ENCODE results near the gene PRR20G. TPM values are rescaled to one million over a fixed set of nuclear protein-coding genes. Genes with fewer than 3 reads are reported as not detected.

Gene PRR20G
- total RNA-seq = not detected

DNA sequence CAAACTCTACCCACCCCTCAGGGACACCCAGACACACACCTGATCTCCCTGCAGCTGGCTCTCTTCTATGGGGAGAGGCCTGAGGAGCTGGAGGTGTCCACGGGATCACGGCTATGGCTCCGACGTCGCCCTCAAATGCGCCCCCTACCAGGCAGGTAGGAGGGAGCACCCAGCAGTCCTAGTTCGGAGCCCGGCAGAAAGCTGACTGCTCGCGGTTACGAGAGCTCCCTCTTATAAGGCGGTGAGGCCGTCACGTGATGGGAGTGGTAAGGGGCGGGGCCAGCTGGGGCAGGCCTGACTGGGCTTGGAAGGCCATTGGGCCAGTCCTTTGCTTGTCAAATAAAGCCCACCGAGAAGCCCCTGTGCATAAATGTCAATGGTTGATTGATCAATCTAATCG is at the start of gene PRR20G:
Gene PRR20G, minus strand, starts transcription at position 207 of the 400 bp plus-strand sequence. CDS start 681 bp downstream, outside the sequence.
- H3K9ac ChIP-seq (ENCODE audit: low read depth in 2 of 2, low read length in 2 of 2) = no peak within 1 kb of the TSS
- no peak within 1 kb of the TSS for H3K27ac ChIP-seq
- no peaks in the 10 kb centered on the region for H3K9me3 ChIP-seq
- H3K27me3 ChIP-seq = no peaks in the 10 kb centered on the region
- no peak within 1 kb of the TSS for H3K4me3 ChIP-seq
- TF ChIP-seq, protein P1, sequence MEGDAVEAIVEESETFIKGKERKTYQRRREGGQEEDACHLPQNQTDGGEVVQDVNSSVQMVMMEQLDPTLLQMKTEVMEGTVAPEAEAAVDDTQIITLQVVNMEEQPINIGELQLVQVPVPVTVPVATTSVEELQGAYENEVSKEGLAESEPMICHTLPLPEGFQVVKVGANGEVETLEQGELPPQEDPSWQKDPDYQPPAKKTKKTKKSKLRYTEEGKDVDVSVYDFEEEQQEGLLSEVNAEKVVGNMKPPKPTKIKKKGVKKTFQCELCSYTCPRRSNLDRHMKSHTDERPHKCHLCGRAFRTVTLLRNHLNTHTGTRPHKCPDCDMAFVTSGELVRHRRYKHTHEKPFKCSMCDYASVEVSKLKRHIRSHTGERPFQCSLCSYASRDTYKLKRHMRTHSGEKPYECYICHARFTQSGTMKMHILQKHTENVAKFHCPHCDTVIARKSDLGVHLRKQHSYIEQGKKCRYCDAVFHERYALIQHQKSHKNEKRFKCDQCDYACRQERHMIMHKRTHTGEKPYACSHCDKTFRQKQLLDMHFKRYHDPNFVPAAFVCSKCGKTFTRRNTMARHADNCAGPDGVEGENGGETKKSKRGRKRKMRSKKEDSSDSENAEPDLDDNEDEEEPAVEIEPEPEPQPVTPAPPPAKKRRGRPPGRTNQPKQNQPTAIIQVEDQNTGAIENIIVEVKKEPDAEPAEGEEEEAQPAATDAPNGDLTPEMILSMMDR (IDR thresholded peaks at IDR 0.05) = no peak
- H3K4me1 ChIP-seq = no peaks in the 10 kb centered on the region
- DNase-seq = no peak
- intact Hi-C loops (cut with DNase I) = no loop called here
- no peaks in the 10 kb centered on the region for H3K36me3 ChIP-seq

DNA sequence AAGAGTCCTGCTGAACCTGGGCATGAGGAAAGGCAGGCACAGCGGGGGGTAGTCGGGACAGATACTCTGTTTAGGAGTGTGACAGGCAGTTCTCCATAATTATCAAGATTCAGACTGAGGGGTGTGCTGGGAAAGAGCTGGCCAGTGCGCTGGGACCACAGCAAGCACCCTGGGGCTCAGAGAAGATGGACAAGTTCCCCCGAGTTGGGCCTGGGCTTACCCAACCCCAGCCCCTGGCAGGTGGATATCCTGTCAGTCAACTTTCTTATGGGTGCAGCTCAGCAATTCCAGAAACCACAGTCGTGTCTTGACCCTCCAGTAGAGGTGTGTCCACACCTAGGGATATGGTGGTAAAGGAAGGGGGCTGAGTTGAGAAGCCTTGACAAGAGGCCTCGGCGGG is 49.2 kb upstream of the PRR20G start:
- TF ChIP-seq, protein P1 (IDR thresholded peaks at IDR 0.05) = no peak
- H3K27me3 ChIP-seq = peaks cover 17% of the 10 kb centered on the region

GRCh38 chr3:127336101-127336500 is 48.3 kb upstream of the PRR20G start:
- H3K4me3 ChIP-seq = no peak overlapping the region
- TF ChIP-seq, protein P1 (IDR thresholded peaks at IDR 0.05) = no peak
- H3K27ac ChIP-seq = no peak overlapping the region
- H3K9ac ChIP-seq (ENCODE audit: low read depth in 2 of 2, low read length in 2 of 2) = no peak overlapping the region
- no peaks in the 10 kb centered on the region for H3K36me3 ChIP-seq
- peaks cover 17% of the 10 kb centered on the region for H3K27me3 ChIP-seq
- DNase-seq = no peak
- H3K9me3 ChIP-seq = no peaks in the 10 kb centered on the region
- no peaks in the 10 kb centered on the region for H3K4me1 ChIP-seq
- intact Hi-C loops (cut with DNase I) = no loop called here

More for the DNA sequence above, 49.2 kb upstream of the PRR20G start:
- Histone ChIP-seq H3K4me3 (no peak overlapping the region), H3K9me3 (no peaks in the 10 kb centered on the region), H3K9ac (ENCODE audit: low read depth in 2 of 2, low read length in 2 of 2) (no peak overlapping the region), H3K36me3 (no peaks in the 10 kb centered on the region), H3K27ac (no peak overlapping the region), H3K4me1 (no peaks in the 10 kb centered on the region)
- no peak for DNase-seq
- intact Hi-C loops (cut with DNase I) = no loop called here

GRCh38 chr3:127330385-127330784 is 42.5 kb upstream of the PRR20G start:
- no peaks in the 10 kb centered on the region for H3K9me3 ChIP-seq

GRCh38 chr3:127329631-127330285 is 41.9 kb upstream of the PRR20G start:
- H3K9me3 ChIP-seq = no peaks in the 10 kb centered on the region
- no peak overlapping the region for H3K9ac ChIP-seq (ENCODE audit: low read depth in 2 of 2, low read length in 2 of 2)
- TF ChIP-seq, protein P1 (IDR thresholded peaks at IDR 0.05) = no peak
- H3K36me3 ChIP-seq = no peaks in the 10 kb centered on the region
- DNase-seq = no peak
- H3K27ac ChIP-seq = no peak overlapping the region
- H3K4me3 ChIP-seq = no peak overlapping the region
- no peaks in the 10 kb centered on the region for H3K27me3 ChIP-seq
- H3K4me1 ChIP-seq = no peaks in the 10 kb centered on the region
- intact Hi-C loops (cut with DNase I) = no loop called here

More at GRCh38 chr3:127330385-127330784, 42.5 kb upstream of the PRR20G start:
- H3K4me1 ChIP-seq = no peaks in the 10 kb centered on the region
- TF ChIP-seq, protein P1 (IDR thresholded peaks at IDR 0.05) = no peak
- no peaks in the 10 kb centered on the region for H3K36me3 ChIP-seq
- intact Hi-C loops (cut with DNase I) = no loop called here
- no peak overlapping the region for H3K27ac ChIP-seq
- no peak for DNase-seq
- H3K9ac ChIP-seq (ENCODE audit: low read depth in 2 of 2, low read length in 2 of 2) = no peak overlapping the region
- no peak overlapping the region for H3K4me3 ChIP-seq
- H3K27me3 ChIP-seq = no peaks in the 10 kb centered on the region

Data from colonic mucosa (tissue), 4 donors.